ENCODE data around the gene ANKRD11.

- TF ChIP-seq CTCF (IDR thresholded peaks at IDR 0.05) (no peak), POLR2AphosphoS5 (IDR thresholded peaks at IDR 0.05) (no peak), EP300 (IDR thresholded peaks at IDR 0.05) (no peak)
These were observed 252.6 kb downstream of the ANKRD11 start for GRCh38 chr16:89237733-89238132.
